Measurements from ENCODE around the gene BAMBI. TPM values are rescaled to one million over a fixed set of nuclear protein-coding genes. Genes with fewer than 3 reads are reported as not detected.

The BAMBI gene
- total RNA-seq, 4 donors from 2014 or later = 0.22 to 0.92 (median 0.53) TPM

GRCh38 chr10:28711776-28712175 lies 34.5 kb downstream of the BAMBI start:
- H3K27me3 ChIP-seq = no peaks in the 10 kb centered on the region
- no peaks in the 10 kb centered on the region for H3K9me3 ChIP-seq
- intact Hi-C loops (cut with DNase I) = no loop called here
- WGBS, 2 donors = 93 to 94% methylated on average over 3 of the region's 3 CpGs
- H3K27ac ChIP-seq = no peak overlapping the region
- H3K36me3 ChIP-seq = no peaks in the 10 kb centered on the region
- H3K4me3 ChIP-seq (replicated peaks in 1 of 3) = no peak overlapping the region
- TF ChIP-seq POLR2A (IDR thresholded peaks at IDR 0.05) = no peak
- no peaks in the 10 kb centered on the region for H3K4me1 ChIP-seq
- DNase-seq = no peak

DNA sequence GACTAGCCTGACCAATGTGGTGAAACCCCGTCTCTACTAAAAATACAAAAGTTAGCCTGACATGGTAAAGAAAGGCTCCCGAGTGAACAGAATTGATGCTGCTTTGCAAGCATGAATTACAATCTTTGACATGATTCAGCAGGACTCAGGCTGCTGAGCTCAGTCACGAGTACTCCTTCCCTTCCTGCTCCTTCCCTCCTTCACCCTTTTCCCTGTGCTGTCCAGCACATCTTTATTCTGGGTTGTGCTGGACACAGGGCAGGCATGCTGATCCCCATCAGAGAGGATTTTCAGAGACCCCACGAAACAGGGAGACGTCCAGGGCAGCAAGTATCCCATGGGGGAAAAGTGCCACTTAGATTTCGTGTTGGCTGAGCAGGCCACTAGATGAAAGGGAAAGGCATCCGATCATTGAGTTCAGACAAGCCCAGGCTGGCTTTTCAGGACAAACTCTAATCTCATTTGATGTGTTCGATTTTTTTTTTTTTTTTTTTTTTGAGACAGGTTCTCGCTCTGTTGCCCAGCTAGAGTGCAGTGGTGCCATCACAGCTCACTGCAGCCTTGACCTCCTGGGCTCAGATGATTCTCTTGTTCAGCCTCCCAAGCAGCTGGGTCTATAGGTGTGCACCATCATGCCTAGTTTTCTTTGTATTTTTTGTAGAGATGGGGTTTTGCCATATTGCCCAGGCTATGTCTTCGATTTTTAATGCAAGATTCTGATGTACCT lies 36.5 kb downstream of the BAMBI start:
- no peaks in the 10 kb centered on the region for H3K4me1 ChIP-seq
- no peaks in the 10 kb centered on the region for H3K9me3 ChIP-seq
- WGBS, 2 donors = 82 to 86% methylated on average over 10 of the region's 10 CpGs
- no peaks in the 10 kb centered on the region for H3K36me3 ChIP-seq
- TF ChIP-seq POLR2A (IDR thresholded peaks at IDR 0.05) = no peak
- no peak for TF ChIP-seq CTCF (IDR thresholded peaks at IDR 0.05)
- H3K27me3 ChIP-seq = no peaks in the 10 kb centered on the region
- intact Hi-C loops (cut with DNase I) = no loop called here
- H3K4me3 ChIP-seq (replicated peaks in 1 of 3) = no peak overlapping the region
- H3K27ac ChIP-seq = no peak overlapping the region
- no peak for DNase-seq

DNA sequence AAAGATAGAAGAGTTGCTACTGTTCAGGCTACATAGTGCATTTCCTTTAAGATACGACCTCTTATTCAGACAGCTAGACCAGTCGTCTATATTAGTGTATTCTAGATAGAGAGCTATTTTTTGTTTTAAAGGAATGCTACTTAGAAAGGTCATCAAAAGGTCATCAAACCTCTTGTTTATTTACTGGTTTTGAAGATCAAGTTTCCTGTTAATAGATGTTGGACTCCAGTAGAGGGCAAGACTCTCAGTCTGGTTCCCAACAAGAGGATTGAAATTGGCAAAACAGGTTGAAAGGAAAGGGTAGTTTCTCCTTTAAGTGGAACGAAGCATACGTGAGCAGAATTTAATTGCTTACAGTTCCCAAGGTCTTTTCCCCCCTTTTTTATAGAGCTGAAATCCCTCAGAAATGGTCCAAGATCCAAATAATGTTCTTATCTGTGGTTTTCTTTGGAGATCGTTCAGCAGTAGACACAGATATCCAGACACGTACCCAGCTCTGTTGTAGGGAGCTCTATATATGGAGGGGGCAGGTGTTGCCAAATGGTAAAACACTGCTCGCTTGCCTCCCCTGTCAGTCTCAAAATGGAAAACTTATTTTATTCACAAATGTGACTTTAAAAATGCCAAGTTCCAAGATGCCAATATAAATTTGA lies 37.2 kb downstream of the BAMBI start:
- Histone ChIP-seq H3K4me3 (replicated peaks in 1 of 3) (no peak overlapping the region), H3K36me3 (no peaks in the 10 kb centered on the region), H3K27me3 (no peaks in the 10 kb centered on the region), H3K4me1 (no peaks in the 10 kb centered on the region), H3K27ac (no peak overlapping the region), H3K9me3 (no peaks in the 10 kb centered on the region)
- TF ChIP-seq CTCF (IDR thresholded peaks at IDR 0.05) (no peak), POLR2A (IDR thresholded peaks at IDR 0.05) (no peak)
- WGBS, 2 donors = 76 to 79% methylated on average over 7 of the region's 7 CpGs
- no peak for DNase-seq
- intact Hi-C loops (cut with DNase I) = no loop called here

DNA sequence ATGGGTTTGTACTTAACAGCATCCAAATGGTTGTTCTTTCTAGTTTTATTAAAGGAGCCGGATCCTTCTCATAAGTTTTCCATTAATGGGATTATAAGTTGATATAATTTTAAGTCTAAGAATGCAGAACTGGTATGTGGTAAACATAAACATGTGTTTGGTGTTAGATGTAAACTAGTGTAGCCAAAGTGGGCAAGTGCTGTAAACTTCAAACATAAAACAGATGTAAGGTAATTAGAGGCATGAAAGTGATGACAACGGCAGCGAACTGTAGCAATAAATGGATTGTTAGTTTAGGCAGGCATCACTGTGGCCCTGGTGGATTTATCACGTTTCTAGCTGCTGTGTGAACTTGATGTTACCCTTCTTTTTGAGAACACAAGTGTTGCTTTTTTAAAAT lies 37.9 kb downstream of the BAMBI start:
- H3K27ac ChIP-seq = no peak overlapping the region
- no peaks in the 10 kb centered on the region for H3K27me3 ChIP-seq
- H3K36me3 ChIP-seq = no peaks in the 10 kb centered on the region
- no peaks in the 10 kb centered on the region for H3K9me3 ChIP-seq
- no peak for DNase-seq
- TF ChIP-seq POLR2A (IDR thresholded peaks at IDR 0.05) = no peak
- TF ChIP-seq CTCF (IDR thresholded peaks at IDR 0.05) = no peak
- no peaks in the 10 kb centered on the region for H3K4me1 ChIP-seq
- WGBS, 2 donors = 68 to 78% methylated on average over 4 of the region's 4 CpGs
- no peak overlapping the region for H3K4me3 ChIP-seq (replicated peaks in 1 of 3)
- intact Hi-C loops (cut with DNase I) = no loop called here

- no peak for DNase-seq
- H3K4me3 ChIP-seq (replicated peaks in 1 of 3) = no peak overlapping the region
- no peak overlapping the region for H3K27ac ChIP-seq
- H3K36me3 ChIP-seq = no peaks in the 10 kb centered on the region
- H3K4me1 ChIP-seq = no peaks in the 10 kb centered on the region
- intact Hi-C loops (cut with DNase I) = no loop called here
- no peaks in the 10 kb centered on the region for H3K9me3 ChIP-seq
- TF ChIP-seq CTCF (IDR thresholded peaks at IDR 0.05) = no peak
- no peak for TF ChIP-seq POLR2A (IDR thresholded peaks at IDR 0.05)
- no peaks in the 10 kb centered on the region for H3K27me3 ChIP-seq
- 74 to 93% methylated on average over 2 of the region's 2 CpGs for WGBS, 2 donors
Observed at GRCh38 chr10:28715757-28716156, 38.4 kb downstream of the BAMBI start.
